ENCODE measurements around the gene EDNRA. TPM values are rescaled to one million over a fixed set of nuclear protein-coding genes. Genes with fewer than 3 reads are reported as not detected.
A peak's percentile ranks its signal among the peaks of the same experiment; 100 is the strongest.

The EDNRA gene
- total and polyA plus RNA-seq, 8 donors, result 26.6 to 124 (median 101) TPM

DNA sequence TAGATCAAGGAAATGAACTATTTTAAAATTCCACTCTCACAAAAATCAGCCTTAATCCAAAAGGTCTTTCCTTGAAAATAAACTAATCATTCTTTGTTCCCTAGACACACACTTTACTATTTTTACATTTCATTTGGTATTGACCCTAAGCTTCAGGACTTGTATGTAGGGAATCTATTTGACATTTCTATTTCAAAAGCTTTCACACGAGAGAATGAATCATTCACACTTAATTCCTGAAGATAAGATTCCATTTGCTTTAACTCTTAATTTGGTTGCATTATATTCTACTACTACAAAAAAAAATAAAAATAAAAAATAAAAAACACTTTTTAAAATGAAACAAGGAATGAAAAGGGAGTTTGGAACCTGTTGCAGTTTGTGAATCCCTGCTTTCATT is 43.7 kb downstream of the EDNRA start:
- no peaks in the 10 kb centered on the region for H3K27me3 ChIP-seq
- H3K4me1 ChIP-seq, result no peaks in the 10 kb centered on the region
- no peaks in the 10 kb centered on the region for H3K9me3 ChIP-seq
- H3K36me3 ChIP-seq, result no peaks in the 10 kb centered on the region
- peak overlapping the region in 1 of 2 donors; percentile 30 for H3K27ac ChIP-seq
- ATAC-seq (no peak), DNase-seq (no peak)
- intact Hi-C loops (cut with DNase I), result no loop called here
- TF ChIP-seq, protein P1, sequence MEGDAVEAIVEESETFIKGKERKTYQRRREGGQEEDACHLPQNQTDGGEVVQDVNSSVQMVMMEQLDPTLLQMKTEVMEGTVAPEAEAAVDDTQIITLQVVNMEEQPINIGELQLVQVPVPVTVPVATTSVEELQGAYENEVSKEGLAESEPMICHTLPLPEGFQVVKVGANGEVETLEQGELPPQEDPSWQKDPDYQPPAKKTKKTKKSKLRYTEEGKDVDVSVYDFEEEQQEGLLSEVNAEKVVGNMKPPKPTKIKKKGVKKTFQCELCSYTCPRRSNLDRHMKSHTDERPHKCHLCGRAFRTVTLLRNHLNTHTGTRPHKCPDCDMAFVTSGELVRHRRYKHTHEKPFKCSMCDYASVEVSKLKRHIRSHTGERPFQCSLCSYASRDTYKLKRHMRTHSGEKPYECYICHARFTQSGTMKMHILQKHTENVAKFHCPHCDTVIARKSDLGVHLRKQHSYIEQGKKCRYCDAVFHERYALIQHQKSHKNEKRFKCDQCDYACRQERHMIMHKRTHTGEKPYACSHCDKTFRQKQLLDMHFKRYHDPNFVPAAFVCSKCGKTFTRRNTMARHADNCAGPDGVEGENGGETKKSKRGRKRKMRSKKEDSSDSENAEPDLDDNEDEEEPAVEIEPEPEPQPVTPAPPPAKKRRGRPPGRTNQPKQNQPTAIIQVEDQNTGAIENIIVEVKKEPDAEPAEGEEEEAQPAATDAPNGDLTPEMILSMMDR (IDR thresholded peaks at IDR 0.05), result no peak
- no peak overlapping the region for H3K4me3 ChIP-seq

- H3K36me3 ChIP-seq, result no peaks in the 10 kb centered on the region
- intact Hi-C loops (cut with DNase I), result no loop called here
- no peak overlapping the region for H3K4me3 ChIP-seq
- no peaks in the 10 kb centered on the region for H3K27me3 ChIP-seq
- H3K9me3 ChIP-seq, result no peaks in the 10 kb centered on the region
- ATAC-seq (no peak), DNase-seq (peak in 1 of 4 donors; percentile 35)
- no peak overlapping the region for H3K27ac ChIP-seq
- H3K4me1 ChIP-seq, result no peaks in the 10 kb centered on the region
- TF ChIP-seq, protein P1 (IDR thresholded peaks at IDR 0.05), result no peak
Observed at GRCh38 chr4:147525494-147526271, 44.8 kb downstream of the EDNRA start.

DNA sequence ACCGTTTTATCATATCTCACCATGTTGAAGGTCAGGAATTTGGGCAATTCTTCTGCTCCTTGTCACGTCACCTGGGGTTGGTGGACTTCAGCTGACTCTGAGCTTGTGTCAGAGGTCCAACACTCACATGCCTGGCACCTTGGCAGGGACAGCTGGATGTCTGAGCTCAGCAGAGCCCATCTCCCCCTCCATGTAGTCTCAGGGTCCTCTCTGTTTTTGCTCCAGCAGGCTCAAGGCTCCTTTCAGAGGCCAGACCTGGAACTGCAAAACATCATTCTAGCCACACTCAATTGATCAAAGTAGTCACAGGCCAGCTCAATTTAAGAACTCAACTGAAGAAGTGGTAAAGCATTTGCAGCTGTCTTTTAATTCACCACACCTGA is 45.4 kb downstream of the EDNRA start:
- Histone ChIP-seq H3K27ac (no peak overlapping the region), H3K36me3 (no peaks in the 10 kb centered on the region), H3K9me3 (no peaks in the 10 kb centered on the region), H3K4me1 (no peaks in the 10 kb centered on the region), H3K27me3 (no peaks in the 10 kb centered on the region), H3K4me3 (no peak overlapping the region)
- no peak for ATAC-seq
- DNase-seq, result no peak
- intact Hi-C loops (cut with DNase I), result no loop called here
- TF ChIP-seq, protein P1 (IDR thresholded peaks at IDR 0.05), result no peak

DNA sequence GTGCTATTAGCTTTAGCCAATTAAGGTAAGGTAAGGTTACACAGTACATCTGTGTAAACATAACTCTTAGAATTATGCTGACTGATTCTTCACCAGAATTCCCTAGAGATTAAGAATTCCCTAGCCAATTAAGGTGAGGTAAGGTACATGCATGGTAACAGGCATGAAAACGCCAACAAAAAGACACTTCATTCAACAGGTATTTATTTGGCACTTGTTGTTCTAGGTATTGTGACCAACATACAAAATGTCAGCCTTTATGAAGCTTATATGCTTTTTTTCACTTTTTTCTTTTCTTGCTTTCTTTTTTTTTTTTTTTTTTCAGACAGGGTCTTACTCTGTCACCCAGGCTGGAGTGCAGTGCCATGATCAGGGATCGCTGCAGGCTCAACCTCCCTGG is 47.2 kb downstream of the EDNRA start:
- no peaks in the 10 kb centered on the region for H3K9me3 ChIP-seq
- DNase-seq, result no peak
- H3K36me3 ChIP-seq, result no peaks in the 10 kb centered on the region
- intact Hi-C loops (cut with DNase I), result no loop called here
- H3K4me1 ChIP-seq, result no peaks in the 10 kb centered on the region
- H3K27ac ChIP-seq, result no peak overlapping the region
- H3K4me3 ChIP-seq, result no peak overlapping the region
- no peaks in the 10 kb centered on the region for H3K27me3 ChIP-seq
- ATAC-seq, result no peak
- TF ChIP-seq, protein P1 (IDR thresholded peaks at IDR 0.05), result no peak

DNA sequence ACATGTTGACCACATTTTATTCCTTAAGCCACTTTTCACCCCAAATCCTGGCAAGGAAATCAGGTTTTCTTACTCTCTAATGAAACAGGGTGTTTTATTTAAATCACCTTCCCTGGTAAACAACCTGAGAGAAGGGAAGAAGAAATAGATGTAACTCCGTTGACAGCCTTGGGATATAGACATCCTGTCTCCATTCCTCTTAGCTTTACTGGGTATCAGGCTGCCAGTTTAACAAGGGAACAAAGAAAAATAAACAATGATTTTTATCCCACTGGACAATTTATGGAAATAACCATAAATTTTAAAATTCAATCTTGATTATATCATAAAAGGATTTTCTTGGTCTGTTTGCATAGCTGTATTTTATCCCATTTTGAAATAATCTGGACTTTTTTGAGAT is 49.2 kb downstream of the EDNRA start:
- ATAC-seq (no peak), DNase-seq (no peak)
- Histone ChIP-seq H3K27me3 (no peaks in the 10 kb centered on the region), H3K4me1 (no peaks in the 10 kb centered on the region), H3K36me3 (no peaks in the 10 kb centered on the region), H3K9me3 (no peaks in the 10 kb centered on the region), H3K27ac (no peak overlapping the region), H3K4me3 (no peak overlapping the region)
- intact Hi-C loops (cut with DNase I), result no loop called here
- TF ChIP-seq, protein P1 (IDR thresholded peaks at IDR 0.05), result no peak

Measured in left lung (tissue), 10 donors.